Mesenchymal stem cell (in vitro differentiated cells and primary cell): ENCODE results near the gene PROM2.

Experiments used
- DNase-seq: peaks from one replicate; pipeline ENCODE4 v3.0.0-alpha.2; 2013
- H2AFZ ChIP-seq: one replicate; pipeline ENCODE4 v1.6.1; 2013; ENCODE audit warnings: low read depth, mild to moderate bottlenecking, control low read depth, inconsistent platforms, low read length, moderate library complexity
- H2AK5ac ChIP-seq: 2 replicates; pipeline ENCODE4 v1.6.1; 2013; ENCODE audit warnings: low read length, moderate library complexity, mild to moderate bottlenecking, inconsistent platforms; ENCODE audit not compliant: severe bottlenecking
- H2BK120ac ChIP-seq: one replicate; pipeline ENCODE4 v1.6.1; 2013; ENCODE audit warnings: low read depth, mild to moderate bottlenecking, inconsistent platforms, low read length, moderate library complexity
- H2BK12ac ChIP-seq, 2 experiments: one replicate each; pipeline ENCODE4 v1.6.1; 2013; ENCODE audit warnings: inconsistent platforms in 2 of 2, low read length in 2 of 2, mild to moderate bottlenecking in 2 of 2, moderate library complexity in 2 of 2, control low read depth in 1 of 2
- H2BK15ac ChIP-seq: one replicate; pipeline ENCODE4 v1.6.1; 2013; ENCODE audit warnings: mild to moderate bottlenecking, low read depth, inconsistent platforms; ENCODE audit not compliant: poor library complexity, severe bottlenecking
- H2BK5ac ChIP-seq: 2 replicates; pipeline ENCODE4 v1.6.1; 2013; ENCODE audit warnings: low read depth, mild to moderate bottlenecking, low read length, control low read depth, inconsistent platforms; ENCODE audit not compliant: poor library complexity, severe bottlenecking
- H3K14ac ChIP-seq, 2 experiments: one replicate each; pipeline ENCODE4 v1.6.1; 2013; ENCODE audit warnings: inconsistent platforms in 2 of 2, low read length in 2 of 2, control low read depth in 1 of 2, mild to moderate bottlenecking in 1 of 2, moderate library complexity in 1 of 2
- H3K18ac ChIP-seq, 2 experiments: one replicate each; pipeline ENCODE4 v1.6.1; 2013; ENCODE audit warnings: inconsistent platforms in 2 of 2, low read length in 2 of 2, control low read depth in 1 of 2, low read depth in 1 of 2, mild to moderate bottlenecking in 1 of 2
- H3K23ac ChIP-seq, 2 experiments: one replicate each; pipeline ENCODE4 v1.6.1; 2013; ENCODE audit warnings: inconsistent platforms in 2 of 2, low read length in 2 of 2, mild to moderate bottlenecking in 2 of 2, moderate library complexity in 2 of 2, control low read depth in 1 of 2
- H3K27ac ChIP-seq: 2 replicates; pipeline ENCODE4 v1.5.1; 2013; ENCODE audit warnings: mild to moderate bottlenecking, moderate library complexity, low read length, control low read depth, inconsistent platforms; ENCODE audit not compliant: poor library complexity, severe bottlenecking
- H3K27me3 ChIP-seq, 2 experiments: 2 replicates each; pipeline versions ENCODE4 v1.6.1 to v1.7.0; 2013; ENCODE audit warnings: low read length in 2 of 2, mild to moderate bottlenecking in 2 of 2, moderate library complexity in 2 of 2, control low read depth in 1 of 2, inconsistent platforms in 1 of 2; ENCODE audit not compliant: control insufficient read depth in 1 of 2, insufficient read depth in 1 of 2
- H3K36me3 ChIP-seq, 2 experiments: 2 replicates each; pipeline versions ENCODE4 v1.6.1 to v1.7.0; 2013; ENCODE audit warnings: low read length in 2 of 2, control low read depth in 1 of 2, inconsistent platforms in 1 of 2, low read depth in 1 of 2, mild to moderate bottlenecking in 1 of 2; ENCODE audit not compliant: insufficient read depth in 2 of 2, control insufficient read depth in 1 of 2
- H3K4ac ChIP-seq, 2 experiments: one replicate each; pipeline ENCODE4 v1.6.1; 2013; ENCODE audit warnings: inconsistent platforms in 2 of 2, low read length in 2 of 2, mild to moderate bottlenecking in 2 of 2, moderate library complexity in 2 of 2, control low read depth in 1 of 2, low read depth in 1 of 2
- H3K4me1 ChIP-seq: 2 replicates; pipeline ENCODE4 v1.6.1; 2013; ENCODE audit warnings: low read depth, low read length, control low read depth; ENCODE audit not compliant: control insufficient read depth, insufficient read depth
- H3K4me2 ChIP-seq: 2 replicates; pipeline ENCODE4 v1.6.1; 2013; ENCODE audit warnings: low read length, mild to moderate bottlenecking, inconsistent platforms; ENCODE audit not compliant: poor library complexity, severe bottlenecking
- H3K4me3 ChIP-seq, 2 experiments: 2 replicates each; pipeline versions ENCODE4 v1.5.1 to v1.7.0; 2013; ENCODE audit warnings: low read length in 2 of 2, mild to moderate bottlenecking in 2 of 2, control low read depth in 1 of 2, low read depth in 1 of 2; ENCODE audit not compliant: insufficient read depth in 1 of 2
- H3K79me1 ChIP-seq: replicated peaks from 2 replicates; pipeline ENCODE4 v1.6.1; 2013; ENCODE audit warnings: mild to moderate bottlenecking, control low read depth, low read length, inconsistent platforms; ENCODE audit not compliant: poor library complexity, severe bottlenecking
- H3K9ac ChIP-seq: 2 replicates; pipeline ENCODE4 v1.7.0; 2013; ENCODE audit warnings: mild to moderate bottlenecking, low read length, moderate library complexity
- H3K9me3 ChIP-seq: 2 replicates; pipeline ENCODE4 v1.7.0; 2013; ENCODE audit warnings: mild to moderate bottlenecking, low read length; ENCODE audit not compliant: control insufficient read depth
- H4K8ac ChIP-seq: one replicate; pipeline ENCODE4 v1.6.1; 2013; ENCODE audit warnings: inconsistent platforms, mild to moderate bottlenecking, low read length, moderate library complexity
- H4K91ac ChIP-seq: one replicate; pipeline ENCODE4 v1.6.1; 2013; ENCODE audit warnings: mild to moderate bottlenecking, low read length, inconsistent platforms
- WGBS: methylation state at CpG from one replicate; pipeline ENCODE4 v1.1.7; 2013; ENCODE audit warnings: mixed read lengths; 5-methylcytosine and 5-hydroxymethylcytosine counted together

Gene PROM2

DNA sequence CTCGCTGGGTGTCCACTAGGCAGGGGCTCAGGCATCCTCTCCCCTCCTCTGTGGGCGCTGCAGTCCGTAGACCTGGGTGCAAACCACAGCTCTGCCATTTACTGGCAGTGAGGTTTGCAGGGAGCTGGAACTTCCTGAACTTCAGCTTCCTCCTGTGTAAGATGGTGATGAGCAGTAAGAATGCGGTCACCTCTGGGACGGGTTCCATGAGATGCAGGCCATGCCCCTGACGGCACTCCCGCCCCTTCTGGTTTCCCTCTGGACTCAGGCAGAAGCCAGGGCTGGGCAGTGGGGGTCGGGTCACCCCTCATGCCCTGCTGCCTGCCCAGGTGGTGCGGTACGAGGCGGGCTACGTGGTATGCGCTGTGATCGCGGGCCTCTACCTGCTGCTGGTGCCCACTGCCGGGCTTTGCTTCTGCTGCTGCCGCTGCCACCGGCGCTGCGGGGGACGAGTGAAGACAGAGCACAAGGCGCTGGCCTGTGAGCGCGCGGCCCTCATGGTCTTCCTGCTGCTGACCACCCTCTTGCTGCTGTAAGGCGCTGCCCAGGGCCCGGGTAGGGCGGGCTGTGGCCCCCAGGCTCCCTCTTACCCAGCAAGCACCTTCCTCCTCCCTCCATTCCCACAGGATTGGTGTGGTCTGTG, 1.5 kb downstream of the PROM2 start:
- Histone ChIP-seq H2AK5ac (no peak overlapping the region), H2BK15ac (no peak overlapping the region), H3K4me3 (no peak overlapping the region), H3K4ac (no peak overlapping the region), H3K4me1 (peaks cover 18% of the 10 kb centered on the region), H2BK120ac (no peak overlapping the region), H4K91ac (no peak overlapping the region), H3K18ac (no peak overlapping the region), H3K23ac (no peak overlapping the region), H4K8ac (no peak overlapping the region), H3K9me3 (no peaks in the 10 kb centered on the region), H3K27ac (no peak overlapping the region), H3K14ac (no peak overlapping the region), H2BK12ac (no peak overlapping the region), H2BK5ac (no peak overlapping the region), H3K27me3 (peaks cover 0 to 3% of the 10 kb centered on the region in 2 experiments), H2AFZ (no peak overlapping the region), H3K36me3 (no peaks in the 10 kb centered on the region), H3K9ac (no peak overlapping the region), H3K4me2 (no peak overlapping the region), H3K79me1 (no peaks in the 10 kb centered on the region)
- 85% methylated on average over 28 of the region's 28 CpGs for WGBS
- DNase-seq: no peak

- H2AFZ ChIP-seq: no peak overlapping the region
- H2BK5ac ChIP-seq: no peak overlapping the region
Observed at GRCh38 chr2:95276244-95276887, 2.1 kb downstream of the PROM2 start.

DNA sequence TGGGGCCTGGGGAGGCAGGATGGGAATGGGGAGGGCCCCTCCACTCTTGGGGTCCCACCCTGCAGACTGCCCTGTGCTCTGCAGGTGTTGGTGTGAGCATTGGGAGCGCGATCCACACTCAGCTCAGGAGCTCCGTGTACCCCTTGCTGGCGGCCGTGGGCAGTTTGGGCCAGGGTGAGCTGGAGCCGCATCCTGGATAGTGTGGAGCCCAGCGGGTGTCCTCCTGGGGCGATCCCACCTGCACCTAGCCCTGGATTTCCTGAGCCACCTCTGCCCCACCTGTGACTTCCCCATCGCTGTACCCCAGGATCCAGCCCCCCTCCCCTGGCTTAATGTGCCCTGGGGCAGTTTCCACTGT, 2.6 kb downstream of the PROM2 start:
- Histone ChIP-seq H2BK15ac (no peak overlapping the region), H2BK120ac (no peak overlapping the region), H4K91ac (no peak overlapping the region), H3K4me2 (no peak overlapping the region), H3K27me3 (peaks cover 0 to 3% of the 10 kb centered on the region in 2 experiments), H3K14ac (no peak overlapping the region), H2AK5ac (no peak overlapping the region), H2AFZ (no peak overlapping the region), H3K9me3 (no peaks in the 10 kb centered on the region), H4K8ac (no peak overlapping the region), H3K4ac (no peak overlapping the region), H3K4me1 (peaks cover 18% of the 10 kb centered on the region), H2BK12ac (no peak overlapping the region), H3K18ac (no peak overlapping the region), H3K4me3 (no peak overlapping the region), H3K79me1 (no peaks in the 10 kb centered on the region), H3K9ac (no peak overlapping the region), H2BK5ac (no peak overlapping the region), H3K36me3 (no peaks in the 10 kb centered on the region), H3K23ac (no peak overlapping the region), H3K27ac (no peak overlapping the region)
- DNase-seq: no peak
- WGBS: 89% methylated on average over 6 of the region's 9 CpGs

More at GRCh38 chr2:95276244-95276887, 2.1 kb downstream of the PROM2 start:
- Histone ChIP-seq H2AK5ac (no peak overlapping the region), H3K4me1 (peaks cover 18% of the 10 kb centered on the region), H3K36me3 (no peaks in the 10 kb centered on the region), H4K91ac (no peak overlapping the region), H3K4ac (no peak overlapping the region), H2BK120ac (no peak overlapping the region), H3K4me2 (no peak overlapping the region), H3K9me3 (no peaks in the 10 kb centered on the region), H3K79me1 (no peaks in the 10 kb centered on the region), H3K18ac (no peak overlapping the region), H4K8ac (no peak overlapping the region), H3K27ac (no peak overlapping the region), H2BK15ac (no peak overlapping the region), H3K23ac (no peak overlapping the region), H3K14ac (no peak overlapping the region), H3K9ac (no peak overlapping the region), H3K4me3 (no peak overlapping the region), H2BK12ac (no peak overlapping the region), H3K27me3 (peaks cover 0 to 3% of the 10 kb centered on the region in 2 experiments)
- DNase-seq: no peak
- WGBS: 80% methylated on average over 16 of the region's 22 CpGs

GRCh38 chr2:95277246-95277906, 3.1 kb downstream of the PROM2 start:
- Histone ChIP-seq H2AFZ (no peak overlapping the region), H3K79me1 (no peaks in the 10 kb centered on the region), H4K91ac (no peak overlapping the region), H2BK12ac (no peak overlapping the region), H2AK5ac (no peak overlapping the region), H2BK120ac (no peak overlapping the region), H3K4ac (no peak overlapping the region), H2BK5ac (no peak overlapping the region), H3K9ac (no peak overlapping the region), H2BK15ac (no peak overlapping the region), H3K18ac (no peak overlapping the region), H3K27me3 (peaks cover 0 to 3% of the 10 kb centered on the region in 2 experiments), H4K8ac (no peak overlapping the region), H3K4me3 (no peak overlapping the region), H3K14ac (no peak overlapping the region), H3K9me3 (no peaks in the 10 kb centered on the region), H3K4me1 (peaks cover 18% of the 10 kb centered on the region), H3K4me2 (no peak overlapping the region), H3K23ac (no peak overlapping the region), H3K27ac (no peak overlapping the region), H3K36me3 (no peaks in the 10 kb centered on the region)
- no peak for DNase-seq
- WGBS: 67% methylated on average over 11 of the region's 11 CpGs
